ELR (cell line): ENCODE results near the gene GPR63.
A peak's percentile ranks its signal among the peaks of the same experiment; 100 is the strongest.

Experiments
- DNase-seq: peaks from one replicate; pipeline ENCODE4 v3.0.0-alpha.2; 2015; ENCODE audit warnings: low read depth

The GPR63 gene

GRCh38 chr6:96816301-96816817 is 20.9 kb downstream of the GPR63 start:
- DNase-seq, result no peak

GRCh38 chr6:96814625-96815024 is 22.7 kb downstream of the GPR63 start:
- DNase-seq, result no peak

GRCh38 chr6:96812077-96812703 is 25.1 kb downstream of the GPR63 start:
- peak; percentile 13 for DNase-seq

GRCh38 chr6:96811670-96812069 is 25.6 kb downstream of the GPR63 start:
- DNase-seq, result no peak

- DNase-seq, result no peak
Observed at GRCh38 chr6:96811136-96811535, 26.1 kb downstream of the GPR63 start.

- no peak for DNase-seq
Observed at GRCh38 chr6:96809119-96809518, 28.2 kb downstream of the GPR63 start.

GRCh38 chr6:96803106-96803481 is 34.2 kb downstream of the GPR63 start:
- no peak for DNase-seq

GRCh38 chr6:96795481-96795880 is 41.8 kb downstream of the GPR63 start:
- no peak for DNase-seq

- no peak for DNase-seq
Observed at GRCh38 chr6:96794980-96795379, 42.3 kb downstream of the GPR63 start.

GRCh38 chr6:96792561-96793190 is 44.6 kb downstream of the GPR63 start:
- no peak for DNase-seq

GRCh38 chr6:96789871-96790270 is 47.4 kb downstream of the GPR63 start:
- DNase-seq, result no peak

GRCh38 chr6:96787846-96788580 is 49.3 kb downstream of the GPR63 start:
- DNase-seq, result no peak

- DNase-seq, result no peak
Observed at GRCh38 chr6:96786336-96786735, 50.9 kb downstream of the GPR63 start.

GRCh38 chr6:96784650-96785049 is 52.6 kb downstream of the GPR63 start:
- DNase-seq, result no peak

- no peak for DNase-seq
Observed at GRCh38 chr6:96783307-96783706, 54.0 kb downstream of the GPR63 start.

- no peak for DNase-seq
Observed at GRCh38 chr6:96781557-96781956, 55.7 kb downstream of the GPR63 start.

GRCh38 chr6:96777113-96777512 is 60.2 kb downstream of the GPR63 start:
- no peak for DNase-seq

GRCh38 chr6:96775727-96776400 is 61.4 kb downstream of the GPR63 start:
- DNase-seq, result no peak

- no peak for DNase-seq
Observed at GRCh38 chr6:96766769-96767168, 70.5 kb downstream of the GPR63 start.

GRCh38 chr6:96762599-96762998 is 74.7 kb downstream of the GPR63 start:
- DNase-seq, result no peak

GRCh38 chr6:96761794-96762193 is 75.5 kb downstream of the GPR63 start:
- DNase-seq, result no peak

- no peak for DNase-seq
Observed at GRCh38 chr6:96760153-96760687, 77.1 kb downstream of the GPR63 start.
